NCI-H774 (cell line): ENCODE data around the gene ANGPTL4.

ENCODE experiments used
- DNase-seq: peaks from one replicate; lab custom pipeline; 2025; lab: John Stamatoyannopoulos, UW

The ANGPTL4 gene

GRCh38 chr19:8413629-8413995, 49.7 kb downstream of the ANGPTL4 start:
- DNase-seq, result no peak

- DNase-seq, result no peak
These were observed 52.8 kb downstream of the ANGPTL4 start for GRCh38 chr19:8416796-8417195.

- no peak for DNase-seq
These were observed 57.8 kb downstream of the ANGPTL4 start for GRCh38 chr19:8421484-8422461.

GRCh38 chr19:8423817-8424223, 59.9 kb downstream of the ANGPTL4 start:
- no peak for DNase-seq
